Right lobe of liver (tissue), 4 donors: Measurements from ENCODE around the gene MRGPRX3.

Experiments used
- POLR2A ChIP-seq: fragments of 450-650 bp; IDR thresholded peaks from one replicate; pipeline ENCODE4 v1.6.1; 2017; ENCODE audit warnings: antibody characterized with exemption, mild to moderate bottlenecking
- TF ChIP-seq, protein P1 (sequence below), 4 donors: fragments of 200-600 bp in 3 of 4; fragments of 450-650 bp in 1 of 4; IDR thresholded peaks; one replicate each; pipeline versions ENCODE4 v1.5.1 to v1.8.0; 2016 to 2022; ENCODE audit warnings: antibody characterized with exemption in 4 of 4, mild to moderate bottlenecking in 2 of 4
- donor health status: DM: no; HTN: no; CAD: no.
- donor health status: DM: no; HTN: no; CAD: no.
- donor health status: DM: no; HTN: yes; CAD: no.

DNA sequence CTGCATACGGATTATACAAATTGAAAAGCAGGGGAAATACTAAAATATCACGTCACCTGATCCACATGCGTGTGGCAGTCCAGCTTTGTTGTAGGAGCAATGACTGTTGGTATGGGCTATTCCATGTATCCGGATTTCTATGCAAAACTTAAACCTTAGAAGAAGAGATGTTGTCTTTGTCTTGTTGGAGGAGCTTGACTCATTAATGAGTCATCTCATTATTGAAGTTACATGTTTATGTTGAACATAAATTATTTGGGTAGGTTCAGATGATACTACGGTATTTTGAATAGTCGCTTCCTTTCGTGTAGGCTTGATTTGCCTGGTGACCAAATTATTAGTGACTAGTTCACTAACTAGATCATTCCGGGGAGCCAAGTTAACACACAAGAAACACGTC is 25.7 kb upstream of the MRGPRX3 start:
- TF ChIP-seq, protein P1, sequence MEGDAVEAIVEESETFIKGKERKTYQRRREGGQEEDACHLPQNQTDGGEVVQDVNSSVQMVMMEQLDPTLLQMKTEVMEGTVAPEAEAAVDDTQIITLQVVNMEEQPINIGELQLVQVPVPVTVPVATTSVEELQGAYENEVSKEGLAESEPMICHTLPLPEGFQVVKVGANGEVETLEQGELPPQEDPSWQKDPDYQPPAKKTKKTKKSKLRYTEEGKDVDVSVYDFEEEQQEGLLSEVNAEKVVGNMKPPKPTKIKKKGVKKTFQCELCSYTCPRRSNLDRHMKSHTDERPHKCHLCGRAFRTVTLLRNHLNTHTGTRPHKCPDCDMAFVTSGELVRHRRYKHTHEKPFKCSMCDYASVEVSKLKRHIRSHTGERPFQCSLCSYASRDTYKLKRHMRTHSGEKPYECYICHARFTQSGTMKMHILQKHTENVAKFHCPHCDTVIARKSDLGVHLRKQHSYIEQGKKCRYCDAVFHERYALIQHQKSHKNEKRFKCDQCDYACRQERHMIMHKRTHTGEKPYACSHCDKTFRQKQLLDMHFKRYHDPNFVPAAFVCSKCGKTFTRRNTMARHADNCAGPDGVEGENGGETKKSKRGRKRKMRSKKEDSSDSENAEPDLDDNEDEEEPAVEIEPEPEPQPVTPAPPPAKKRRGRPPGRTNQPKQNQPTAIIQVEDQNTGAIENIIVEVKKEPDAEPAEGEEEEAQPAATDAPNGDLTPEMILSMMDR (IDR thresholded peaks at IDR 0.05): no peak
- no peak for TF ChIP-seq POLR2A
